HS-5 (cell line): ENCODE results near the gene MFSD6.
"Not testable (repeated sequence)": the region's sequence is repeated elsewhere in the genome, so short reads cannot be mapped to it uniquely, and the experiment has no call there.

Source experiments
- DNase-seq: peaks from one replicate; pipeline ENCODE4 v3.0.0-alpha.2; 2012; ENCODE audit warnings: low read depth

The MFSD6 gene

GRCh38 chr2:190407662-190408537 lies at the start of gene MFSD6:
MFSD6 (plus strand) TSS chr2:190408355; CDS start chr2:190436030, 27,675 bp downstream.
- DNase-seq, result no peak

GRCh38 chr2:190358655-190359448 lies 49.3 kb upstream of the MFSD6 start:
- not testable (repeated sequence) for DNase-seq

GRCh38 chr2:190360561-190360960 lies 47.6 kb upstream of the MFSD6 start:
- no peak for DNase-seq

GRCh38 chr2:190360965-190361364 lies 47.2 kb upstream of the MFSD6 start:
- no peak for DNase-seq

- no peak for DNase-seq
Observed at GRCh38 chr2:190361572-190361971, 46.6 kb upstream of the MFSD6 start.

- no peak for DNase-seq
Observed at GRCh38 chr2:190362894-190363293, 45.3 kb upstream of the MFSD6 start.

GRCh38 chr2:190365499-190366204 lies 42.5 kb upstream of the MFSD6 start:
- DNase-seq, result no peak

GRCh38 chr2:190366248-190366753 lies 41.9 kb upstream of the MFSD6 start:
- no peak for DNase-seq

- no peak for DNase-seq
Observed at GRCh38 chr2:190367091-190367490, 41.1 kb upstream of the MFSD6 start.

GRCh38 chr2:190369635-190370034 lies 38.5 kb upstream of the MFSD6 start:
- DNase-seq, result no peak

GRCh38 chr2:190376083-190376482 lies 32.1 kb upstream of the MFSD6 start:
- DNase-seq, result no peak

GRCh38 chr2:190376591-190377245 lies 31.4 kb upstream of the MFSD6 start:
- no peak for DNase-seq

- DNase-seq, result no peak
Observed at GRCh38 chr2:190378880-190379237, 29.3 kb upstream of the MFSD6 start.

GRCh38 chr2:190379249-190379964 lies 28.7 kb upstream of the MFSD6 start:
- DNase-seq, result peak; percentile 39

- no peak for DNase-seq
Observed at GRCh38 chr2:190380962-190381412, 27.2 kb upstream of the MFSD6 start.

GRCh38 chr2:190382851-190383250 lies 25.3 kb upstream of the MFSD6 start:
- DNase-seq, result no peak

- no peak for DNase-seq
Observed at GRCh38 chr2:190387422-190387821, 20.7 kb upstream of the MFSD6 start.

- DNase-seq, result no peak
Observed at GRCh38 chr2:190396271-190396670, 11.9 kb upstream of the MFSD6 start.

GRCh38 chr2:190402986-190403603 lies 5.1 kb upstream of the MFSD6 start:
- DNase-seq, result no peak

GRCh38 chr2:190404487-190404886 lies 3.7 kb upstream of the MFSD6 start:
- peak; percentile 28 for DNase-seq

- DNase-seq, result no peak
Observed at GRCh38 chr2:190405070-190405469, 3.1 kb upstream of the MFSD6 start.
